ENCODE data around the gene INAVA. TPM values are rescaled to one million over a fixed set of nuclear protein-coding genes. Genes with fewer than 3 reads are reported as not detected.
"Not testable (repeated sequence)": the region's sequence is repeated elsewhere in the genome, so short reads cannot be mapped to it uniquely, and the experiment has no call there.

Gene INAVA
- total and polyA plus RNA-seq, 2 donors from 2014 or later, result 22.1 to 48.8 TPM

DNA sequence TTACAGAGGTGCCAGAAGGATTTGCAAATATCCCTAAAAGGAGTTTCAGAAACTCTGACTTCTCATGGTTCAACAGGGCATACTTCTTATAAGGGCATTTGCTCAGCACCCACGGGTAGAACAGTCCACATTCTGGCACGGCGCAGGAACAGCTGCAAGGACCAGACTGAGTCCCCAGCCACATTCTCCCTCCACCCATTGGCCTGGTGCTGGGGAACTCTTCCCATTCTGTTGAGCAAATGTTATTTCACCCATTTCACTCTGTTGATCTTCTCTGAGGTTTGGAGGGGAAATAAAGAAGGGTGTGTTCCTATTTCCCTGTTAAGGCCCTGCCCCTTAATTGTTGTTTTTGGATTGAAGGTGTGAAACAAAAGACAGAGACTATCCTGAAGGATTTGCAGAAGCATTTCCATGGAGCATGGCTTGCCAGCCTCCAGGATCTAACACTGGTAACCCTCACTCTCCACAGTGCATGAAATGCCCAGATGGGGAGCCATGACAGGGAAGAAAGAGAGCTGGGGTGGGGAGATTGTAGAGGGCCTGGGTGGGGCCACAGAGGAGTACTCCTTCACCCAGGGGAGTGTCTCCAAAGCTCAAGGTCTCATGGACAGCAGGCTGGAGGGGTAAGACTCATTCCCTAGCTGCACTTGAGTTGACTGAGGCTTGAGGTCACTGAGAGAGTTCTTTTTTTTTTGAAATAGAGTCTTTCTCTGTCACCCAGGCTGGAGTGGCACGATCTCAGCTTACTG lies 35.0 kb downstream of the INAVA start:
- no peak overlapping the region for H3K9ac ChIP-seq (ENCODE audit: low read length in 3 of 3)
- no peaks in the 10 kb centered on the region for H3K27me3 ChIP-seq (ENCODE audit: control insufficient read depth, insufficient read depth, low read length)
- no peak for DNase-seq
- no peak for FAIRE-seq
- H3K9me3 ChIP-seq (ENCODE audit: control insufficient read depth in 2 of 3, insufficient read depth in 1 of 3, low read length in 3 of 3), result no peaks in the 10 kb centered on the region
- TF ChIP-seq, protein P1, sequence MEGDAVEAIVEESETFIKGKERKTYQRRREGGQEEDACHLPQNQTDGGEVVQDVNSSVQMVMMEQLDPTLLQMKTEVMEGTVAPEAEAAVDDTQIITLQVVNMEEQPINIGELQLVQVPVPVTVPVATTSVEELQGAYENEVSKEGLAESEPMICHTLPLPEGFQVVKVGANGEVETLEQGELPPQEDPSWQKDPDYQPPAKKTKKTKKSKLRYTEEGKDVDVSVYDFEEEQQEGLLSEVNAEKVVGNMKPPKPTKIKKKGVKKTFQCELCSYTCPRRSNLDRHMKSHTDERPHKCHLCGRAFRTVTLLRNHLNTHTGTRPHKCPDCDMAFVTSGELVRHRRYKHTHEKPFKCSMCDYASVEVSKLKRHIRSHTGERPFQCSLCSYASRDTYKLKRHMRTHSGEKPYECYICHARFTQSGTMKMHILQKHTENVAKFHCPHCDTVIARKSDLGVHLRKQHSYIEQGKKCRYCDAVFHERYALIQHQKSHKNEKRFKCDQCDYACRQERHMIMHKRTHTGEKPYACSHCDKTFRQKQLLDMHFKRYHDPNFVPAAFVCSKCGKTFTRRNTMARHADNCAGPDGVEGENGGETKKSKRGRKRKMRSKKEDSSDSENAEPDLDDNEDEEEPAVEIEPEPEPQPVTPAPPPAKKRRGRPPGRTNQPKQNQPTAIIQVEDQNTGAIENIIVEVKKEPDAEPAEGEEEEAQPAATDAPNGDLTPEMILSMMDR (IDR thresholded peaks at IDR 0.05; ENCODE audit: borderline replicate concordance, extremely low read depth, insufficient read depth), result no peak
- intact Hi-C loops (cut with DNase I), result no loop called here
- H3K4me3 ChIP-seq (ENCODE audit: low read length in 3 of 3), result no peak overlapping the region
- H3K27ac ChIP-seq (ENCODE audit: low read depth in 2 of 2, low read length in 2 of 2), result no peak overlapping the region
- H3K4me1 ChIP-seq (ENCODE audit: control insufficient read depth in 2 of 3, insufficient read depth in 2 of 3, low read depth in 1 of 3, low read length in 3 of 3), result no peaks in the 10 kb centered on the region
- H3K36me3 ChIP-seq (ENCODE audit: control insufficient read depth in 2 of 3, insufficient read depth in 3 of 3, low read length in 3 of 3), result no peaks in the 10 kb centered on the region

DNA sequence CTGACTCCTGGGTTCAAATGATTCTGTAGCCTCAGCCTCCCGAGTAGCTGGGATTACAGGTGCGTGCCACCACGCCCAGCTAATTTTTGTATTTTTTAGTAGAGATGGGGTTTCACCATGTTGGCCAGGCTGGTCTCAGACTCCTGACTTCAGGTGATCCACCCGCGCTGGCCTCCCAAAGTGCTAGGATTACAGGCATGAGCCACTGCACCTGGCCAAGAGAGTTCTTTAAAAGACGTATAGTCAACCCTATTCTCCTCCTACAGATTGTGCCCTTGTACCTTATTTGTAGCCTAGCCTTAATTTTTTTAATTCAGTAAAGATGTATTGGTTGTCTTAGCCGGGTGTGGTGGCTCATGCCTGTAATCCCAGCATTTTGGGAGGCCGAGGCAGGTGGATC lies 35.6 kb downstream of the INAVA start:
- intact Hi-C loops (cut with DNase I); H3K27me3 ChIP-seq (ENCODE audit: control insufficient read depth, insufficient read depth, low read length); FAIRE-seq; DNase-seq; H3K4me1 ChIP-seq (ENCODE audit: control insufficient read depth in 2 of 3, insufficient read depth in 2 of 3, low read depth in 1 of 3, low read length in 3 of 3); H3K27ac ChIP-seq (ENCODE audit: low read depth in 2 of 2, low read length in 2 of 2); H3K9me3 ChIP-seq (ENCODE audit: control insufficient read depth in 2 of 3, insufficient read depth in 1 of 3, low read length in 3 of 3); H3K9ac ChIP-seq (ENCODE audit: low read length in 3 of 3); H3K4me3 ChIP-seq (ENCODE audit: low read length in 3 of 3); H3K36me3 ChIP-seq (ENCODE audit: control insufficient read depth in 2 of 3, insufficient read depth in 3 of 3, low read length in 3 of 3): not testable (repeated sequence)

DNA sequence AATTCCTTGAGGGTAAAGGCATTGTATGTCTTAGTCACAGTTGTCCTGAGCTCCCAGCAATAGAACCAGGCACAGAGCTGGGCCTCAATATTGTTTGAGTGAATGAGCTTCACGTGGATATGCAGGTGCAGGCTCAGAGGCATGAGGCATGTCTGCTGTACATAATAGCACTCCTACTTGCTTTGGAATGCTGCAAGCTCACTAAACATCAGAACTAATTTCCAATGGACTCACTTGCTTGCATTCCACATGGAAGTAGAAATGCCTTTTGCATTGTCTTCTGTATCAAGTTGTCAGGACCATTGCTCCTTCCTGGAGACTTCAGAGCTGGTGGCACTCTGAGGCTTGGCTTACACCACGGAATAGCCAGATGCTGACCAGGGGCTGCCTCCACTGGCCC lies 37.1 kb downstream of the INAVA start:
- FAIRE-seq (no peak), DNase-seq (no peak)
- H3K36me3 ChIP-seq (ENCODE audit: control insufficient read depth in 2 of 3, insufficient read depth in 3 of 3, low read length in 3 of 3), result no peaks in the 10 kb centered on the region
- H3K27me3 ChIP-seq (ENCODE audit: control insufficient read depth, insufficient read depth, low read length), result no peaks in the 10 kb centered on the region
- no peak overlapping the region for H3K27ac ChIP-seq (ENCODE audit: low read depth in 2 of 2, low read length in 2 of 2)
- TF ChIP-seq, protein P1 (IDR thresholded peaks at IDR 0.05; ENCODE audit: borderline replicate concordance, extremely low read depth, insufficient read depth), result no peak
- no peaks in the 10 kb centered on the region for H3K4me1 ChIP-seq (ENCODE audit: control insufficient read depth in 2 of 3, insufficient read depth in 2 of 3, low read depth in 1 of 3, low read length in 3 of 3)
- H3K4me3 ChIP-seq (ENCODE audit: low read length in 3 of 3), result no peak overlapping the region
- intact Hi-C loops (cut with DNase I), result no loop called here
- no peak overlapping the region for H3K9ac ChIP-seq (ENCODE audit: low read length in 3 of 3)
- no peaks in the 10 kb centered on the region for H3K9me3 ChIP-seq (ENCODE audit: control insufficient read depth in 2 of 3, insufficient read depth in 1 of 3, low read length in 3 of 3)

DNA sequence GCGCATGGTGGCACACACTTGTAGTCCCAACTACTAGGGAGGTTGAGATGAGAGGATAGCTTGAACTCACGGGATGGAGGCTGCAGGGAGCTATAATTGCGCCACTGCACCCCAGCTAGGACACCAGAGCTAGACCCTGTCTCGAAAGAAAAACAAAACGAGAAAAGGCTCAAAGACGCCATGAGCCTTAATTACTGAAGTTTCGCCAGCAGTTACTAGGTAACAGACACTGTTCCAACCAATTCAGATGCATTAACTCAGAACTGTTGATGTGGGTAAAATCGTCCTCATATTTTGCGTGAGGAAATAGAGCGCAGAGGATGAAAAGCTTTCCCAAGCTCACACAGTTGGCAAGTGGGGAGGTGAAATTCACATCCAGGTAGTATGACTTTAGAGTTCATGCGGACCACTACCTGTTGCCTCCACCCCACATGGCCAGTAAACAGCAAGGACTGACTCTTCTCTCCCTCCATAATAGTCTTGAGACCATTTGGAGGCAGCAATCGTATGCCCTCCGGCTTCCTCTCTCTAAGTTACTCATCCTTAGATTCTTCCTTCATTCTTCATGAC lies 40.1 kb downstream of the INAVA start:
- Histone ChIP-seq H3K4me3 (ENCODE audit: low read length in 3 of 3) (no peak overlapping the region), H3K36me3 (ENCODE audit: control insufficient read depth in 2 of 3, insufficient read depth in 3 of 3, low read length in 3 of 3) (no peaks in the 10 kb centered on the region), H3K9ac (ENCODE audit: low read length in 3 of 3) (no peak overlapping the region), H3K27me3 (ENCODE audit: control insufficient read depth, insufficient read depth, low read length) (no peaks in the 10 kb centered on the region), H3K9me3 (ENCODE audit: control insufficient read depth in 2 of 3, insufficient read depth in 1 of 3, low read length in 3 of 3) (no peaks in the 10 kb centered on the region), H3K27ac (ENCODE audit: low read depth in 2 of 2, low read length in 2 of 2) (no peak overlapping the region), H3K4me1 (ENCODE audit: control insufficient read depth in 2 of 3, insufficient read depth in 2 of 3, low read depth in 1 of 3, low read length in 3 of 3) (no peaks in the 10 kb centered on the region)
- FAIRE-seq (no peak), DNase-seq (no peak)
- TF ChIP-seq, protein P1 (IDR thresholded peaks at IDR 0.05; ENCODE audit: borderline replicate concordance, extremely low read depth, insufficient read depth), result no peak
- intact Hi-C loops (cut with DNase I), result no loop called here

DNA sequence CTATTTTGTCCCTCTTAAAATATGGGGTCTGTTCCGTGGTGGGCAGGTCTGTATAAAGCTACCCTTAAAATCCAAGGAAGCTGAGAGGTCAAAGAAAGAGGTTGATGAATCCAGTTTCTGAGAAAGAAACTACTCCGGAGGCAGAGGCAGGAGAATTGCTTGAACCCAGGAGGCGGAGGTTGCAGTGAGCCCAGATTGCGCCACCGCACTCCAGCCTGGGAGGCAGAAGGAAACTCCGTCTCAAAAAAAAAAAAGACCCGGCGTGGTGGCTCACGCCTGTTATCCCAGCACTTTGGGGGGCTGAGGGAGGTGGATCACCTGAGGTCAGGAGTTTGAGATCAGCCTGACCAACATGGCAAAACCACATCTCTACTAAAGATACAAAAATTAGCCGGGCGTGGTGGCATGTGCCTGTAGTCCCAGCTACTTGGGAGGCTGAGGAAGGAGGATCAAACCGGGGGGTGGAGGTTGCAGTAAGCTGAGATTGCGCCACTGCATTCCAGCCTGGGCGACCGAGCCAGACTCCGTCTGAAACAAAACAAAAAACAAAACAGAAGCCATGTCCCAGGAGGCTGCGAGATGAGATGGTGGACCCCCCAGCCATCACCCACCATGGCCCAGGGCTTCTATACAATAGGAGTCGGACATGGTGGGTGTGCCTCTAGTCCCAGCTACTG lies 40.7 kb downstream of the INAVA start:
- H3K4me3 ChIP-seq (ENCODE audit: low read length in 3 of 3); H3K27ac ChIP-seq (ENCODE audit: low read depth in 2 of 2, low read length in 2 of 2); H3K36me3 ChIP-seq (ENCODE audit: control insufficient read depth in 2 of 3, insufficient read depth in 3 of 3, low read length in 3 of 3); H3K27me3 ChIP-seq (ENCODE audit: control insufficient read depth, insufficient read depth, low read length); H3K4me1 ChIP-seq (ENCODE audit: control insufficient read depth in 2 of 3, insufficient read depth in 2 of 3, low read depth in 1 of 3, low read length in 3 of 3); FAIRE-seq; H3K9me3 ChIP-seq (ENCODE audit: control insufficient read depth in 2 of 3, insufficient read depth in 1 of 3, low read length in 3 of 3); intact Hi-C loops (cut with DNase I); H3K9ac ChIP-seq (ENCODE audit: low read length in 3 of 3); DNase-seq: not testable (repeated sequence)

Data from kidney (tissue), 14 donors.